Measurements from ENCODE around the gene IL17REL. TPM values are rescaled to one million over a fixed set of nuclear protein-coding genes. Genes with fewer than 3 reads are reported as not detected.

IL17REL gene
- total RNA-seq, 2 donors from 2014 or later = 0.15 TPM; not detected in 1

DNA sequence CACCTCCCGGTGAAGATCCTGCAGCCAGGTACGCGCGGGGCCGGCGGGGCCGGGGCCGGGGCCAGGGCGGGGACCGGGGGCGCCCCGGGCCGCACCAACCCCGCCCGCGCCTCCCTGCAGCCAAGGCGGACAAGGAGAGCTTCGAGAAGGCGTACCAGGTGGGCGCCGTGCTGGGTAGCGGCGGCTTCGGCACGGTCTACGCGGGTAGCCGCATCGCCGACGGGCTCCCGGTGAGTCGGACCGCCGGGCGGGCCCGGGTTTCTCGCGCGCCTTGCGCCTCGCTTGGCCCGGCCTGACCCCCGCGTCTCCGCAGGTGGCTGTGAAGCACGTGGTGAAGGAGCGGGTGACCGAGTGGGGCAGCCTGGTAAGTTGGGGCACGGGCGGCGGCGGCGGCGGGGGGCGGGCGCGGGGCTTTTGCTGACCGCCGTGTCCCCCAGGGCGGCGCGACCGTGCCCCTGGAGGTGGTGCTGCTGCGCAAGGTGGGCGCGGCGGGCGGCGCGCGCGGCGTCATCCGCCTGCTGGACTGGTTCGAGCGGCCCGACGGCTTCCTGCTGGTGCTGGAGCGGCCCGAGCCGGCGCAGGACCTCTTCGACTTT lies 51.5 kb downstream of the IL17REL start:
- Mint-ChIP-seq H3K36me3 (ENCODE audit: low read depth) (peaks cover 9% of the 10 kb centered on the region), H3K27me3 (ENCODE audit: insufficient read depth) (no peaks in the 10 kb centered on the region), H3K27ac (peak overlapping the region; percentile 85), H3K9me3 (no peaks in the 10 kb centered on the region), H3K4me1 (peaks cover 4% of the 10 kb centered on the region), H3K4me3 (peak overlapping the region; percentile 83)
- WGBS, 2 experiments (ENCODE audit: insufficient coverage in 1 of 2, insufficient read length in 1 of 2) = 0 to 1% methylated on average over 28 to 84 of the region's 84 CpGs
- no peaks in the 10 kb centered on the region for H3K27me3 ChIP-seq (ENCODE audit: control insufficient read depth, insufficient read depth, low read length, poor library complexity, severe bottlenecking)
- DNase-seq = peak; percentile 81
- TF ChIP-seq CTCF (conservative IDR thresholded peaks at IDR 0.05) = no peak
- H3K4me3 ChIP-seq (ENCODE audit: low read length) = peak overlapping the region; percentile 81
- peaks cover 18% of the 10 kb centered on the region for H3K36me3 ChIP-seq (ENCODE audit: control insufficient read depth, insufficient read depth, low read length)
- peaks cover 9% of the 10 kb centered on the region for H3K4me1 ChIP-seq (ENCODE audit: control insufficient read depth, insufficient read depth, low read length)
- no peak overlapping the region for H3K27ac ChIP-seq (ENCODE audit: low read depth, low read length)
- H3K9me3 ChIP-seq (ENCODE audit: control insufficient read depth, low read length) = no peaks in the 10 kb centered on the region
- H3K9ac ChIP-seq (ENCODE audit: extremely low read depth, low read length, poor library complexity, severe bottlenecking) = peak overlapping the region; percentile 55

GRCh38 chr22:49960159-49961004 lies 52.2 kb downstream of the IL17REL start, which contains the start of gene PIM3:
PIM3 (plus strand) TSS chr22:49960772; CDS start chr22:49960948, 176 bp downstream.
- peak within 1 kb of the TSS; percentile 85 for H3K27ac Mint-ChIP-seq
- peak; percentile 96 for DNase-seq
- no peaks in the 10 kb centered on the region for H3K27me3 ChIP-seq (ENCODE audit: control insufficient read depth, insufficient read depth, low read length, poor library complexity, severe bottlenecking)
- H3K27me3 Mint-ChIP-seq (ENCODE audit: insufficient read depth) = no peaks in the 10 kb centered on the region
- no peaks in the 10 kb centered on the region for H3K9me3 Mint-ChIP-seq
- H3K36me3 ChIP-seq (ENCODE audit: control insufficient read depth, insufficient read depth, low read length) = peaks cover 18% of the 10 kb centered on the region
- peak within 1 kb of the TSS; percentile 81 for H3K4me3 ChIP-seq (ENCODE audit: low read length)
- peak within 1 kb of the TSS; percentile 55 for H3K9ac ChIP-seq (ENCODE audit: extremely low read depth, low read length, poor library complexity, severe bottlenecking)
- H3K36me3 Mint-ChIP-seq (ENCODE audit: low read depth) = peaks cover 9% of the 10 kb centered on the region
- H3K4me3 Mint-ChIP-seq = peak within 1 kb of the TSS; percentile 83
- 0% methylated on average over 26 to 137 of the region's 137 CpGs for WGBS, 2 experiments (ENCODE audit: insufficient coverage in 1 of 2, insufficient read length in 1 of 2)
- no peaks in the 10 kb centered on the region for H3K9me3 ChIP-seq (ENCODE audit: control insufficient read depth, low read length)
- no peak for TF ChIP-seq CTCF (conservative IDR thresholded peaks at IDR 0.05)
- H3K4me1 Mint-ChIP-seq = peaks cover 4% of the 10 kb centered on the region
- peaks cover 9% of the 10 kb centered on the region for H3K4me1 ChIP-seq (ENCODE audit: control insufficient read depth, insufficient read depth, low read length)
- peak within 1 kb of the TSS; percentile 86 for H3K27ac ChIP-seq (ENCODE audit: low read depth, low read length)

GRCh38 chr22:49959782-49960158 lies 52.8 kb downstream of the IL17REL start:
- Histone ChIP-seq H3K9ac (ENCODE audit: extremely low read depth, low read length, poor library complexity, severe bottlenecking) (peak overlapping the region; percentile 11), H3K4me1 (ENCODE audit: control insufficient read depth, insufficient read depth, low read length) (peaks cover 9% of the 10 kb centered on the region), H3K27me3 (ENCODE audit: control insufficient read depth, insufficient read depth, low read length, poor library complexity, severe bottlenecking) (no peaks in the 10 kb centered on the region), H3K27ac (ENCODE audit: low read depth, low read length) (no peak overlapping the region), H3K36me3 (ENCODE audit: control insufficient read depth, insufficient read depth, low read length) (peaks cover 18% of the 10 kb centered on the region), H3K4me3 (ENCODE audit: low read length) (peak overlapping the region; percentile 75), H3K9me3 (ENCODE audit: control insufficient read depth, low read length) (no peaks in the 10 kb centered on the region)
- H3K4me1 Mint-ChIP-seq = peaks cover 4% of the 10 kb centered on the region
- 26 to 31% methylated on average over 5 to 21 of the region's 21 CpGs for WGBS, 2 experiments (ENCODE audit: insufficient coverage in 1 of 2, insufficient read length in 1 of 2)
- peaks cover 9% of the 10 kb centered on the region for H3K36me3 Mint-ChIP-seq (ENCODE audit: low read depth)
- H3K9me3 Mint-ChIP-seq = no peaks in the 10 kb centered on the region
- no peak overlapping the region for H3K27ac Mint-ChIP-seq
- TF ChIP-seq CTCF (conservative IDR thresholded peaks at IDR 0.05) = no peak
- no peak for DNase-seq
- H3K4me3 Mint-ChIP-seq = peak overlapping the region; percentile 83
- no peaks in the 10 kb centered on the region for H3K27me3 Mint-ChIP-seq (ENCODE audit: insufficient read depth)
